GM18870 (cell line): Measurements from ENCODE around the gene SHISA7.

ENCODE experiments used
- ATAC-seq: cut with Tn5 transposase; IDR thresholded peaks from one replicate; pipeline ENCODE4 v1.9.1; 2021; ENCODE audit warnings: moderate library complexity; ENCODE audit not compliant: unreplicated experiment

The SHISA7 gene

GRCh38 chr19:55391191-55391670 lies 51.9 kb downstream of the SHISA7 start:
- ATAC-seq, result no peak

GRCh38 chr19:55390461-55390880 lies 52.6 kb downstream of the SHISA7 start:
- no peak for ATAC-seq

- ATAC-seq, result no peak
Measured at GRCh38 chr19:55389386-55390317, 53.4 kb downstream of the SHISA7 start.

GRCh38 chr19:55387736-55388497 lies 55.2 kb downstream of the SHISA7 start:
- ATAC-seq, result no peak

GRCh38 chr19:55386493-55386971 lies 56.6 kb downstream of the SHISA7 start:
- no peak for ATAC-seq

DNA sequence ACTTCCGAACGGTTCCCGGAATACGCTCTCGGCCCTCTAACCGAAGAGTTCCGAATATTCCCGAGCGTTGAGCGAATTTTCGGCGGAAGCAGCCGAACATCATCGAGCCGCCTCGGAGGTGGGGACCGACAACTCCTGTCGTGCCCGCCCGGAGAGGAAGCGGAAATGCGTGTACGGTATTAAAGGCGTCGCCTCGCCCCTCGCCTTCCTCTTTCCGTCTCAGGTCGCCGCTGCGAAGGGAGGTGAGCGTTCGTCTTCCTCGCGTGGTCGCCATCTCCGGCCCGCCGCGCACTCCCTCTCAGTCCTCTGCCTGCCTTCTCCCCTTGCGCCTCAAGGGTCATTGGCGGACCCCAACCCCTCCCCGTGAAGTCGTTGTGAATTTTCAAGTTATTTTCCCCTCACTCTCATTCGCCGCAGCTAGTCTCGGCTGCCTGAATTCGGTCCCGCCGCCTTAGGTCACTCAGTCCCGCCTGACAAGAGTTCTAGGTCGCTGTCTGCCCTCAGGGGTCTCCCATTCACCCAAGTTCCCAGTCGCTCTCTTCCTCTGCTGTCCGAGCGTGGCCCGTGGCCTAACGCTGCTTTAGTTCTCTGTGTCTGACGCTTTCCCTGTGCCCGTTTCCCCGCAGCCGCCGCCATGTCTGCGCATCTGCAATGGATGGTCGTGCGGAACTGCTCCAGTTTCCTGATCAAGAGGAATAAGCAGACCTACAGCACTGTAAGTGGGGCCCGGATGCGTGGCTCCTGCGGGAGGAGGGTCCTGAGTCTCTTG lies 57.2 kb downstream of the SHISA7 start, which contains the start of gene RPL28:
Gene RPL28 (plus strand): TSS at position 209 of the 769 bp plus-strand sequence. CDS start 426 bp downstream, at position 635.
- peak; percentile 61 for ATAC-seq

GRCh38 chr19:55384920-55385723 lies 58.0 kb downstream of the SHISA7 start:
- peak; percentile 64 for ATAC-seq

- no peak for ATAC-seq
Measured at GRCh38 chr19:55384131-55384919, 58.8 kb downstream of the SHISA7 start, which contains the start of gene TMEM238. TMEM238 (minus strand) TSS chr19:55384292; CDS start chr19:55384259, 33 bp downstream.

- ATAC-seq, result no peak
Measured at GRCh38 chr19:55383279-55384130, 59.6 kb downstream of the SHISA7 start.

DNA sequence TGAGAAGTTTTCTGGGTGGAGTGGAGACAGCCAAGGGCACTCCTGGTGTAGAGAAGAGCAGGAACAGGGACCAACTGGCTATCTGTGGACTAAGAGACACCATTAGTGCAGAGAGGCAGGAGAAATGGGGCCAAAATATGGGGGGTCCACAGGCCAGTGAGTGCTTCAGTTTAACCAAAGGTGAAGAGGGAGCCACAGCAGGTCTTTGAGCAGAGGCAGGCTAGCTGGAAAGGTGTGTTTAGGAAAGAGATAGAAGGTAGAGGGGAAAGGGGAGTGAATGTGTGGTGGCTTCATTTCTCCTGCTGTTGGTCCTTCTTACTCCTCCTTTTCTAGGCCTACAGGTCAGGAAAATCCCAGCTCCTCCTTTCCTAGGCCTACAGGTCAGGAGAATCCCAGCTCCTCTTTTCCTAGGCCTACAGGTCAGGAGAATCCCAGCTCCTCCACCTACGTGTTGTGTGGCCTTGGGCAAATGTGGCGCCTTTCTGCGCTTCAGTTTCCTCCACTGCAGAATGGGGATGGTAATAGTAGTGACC lies 60.5 kb downstream of the SHISA7 start:
- no peak for ATAC-seq

DNA sequence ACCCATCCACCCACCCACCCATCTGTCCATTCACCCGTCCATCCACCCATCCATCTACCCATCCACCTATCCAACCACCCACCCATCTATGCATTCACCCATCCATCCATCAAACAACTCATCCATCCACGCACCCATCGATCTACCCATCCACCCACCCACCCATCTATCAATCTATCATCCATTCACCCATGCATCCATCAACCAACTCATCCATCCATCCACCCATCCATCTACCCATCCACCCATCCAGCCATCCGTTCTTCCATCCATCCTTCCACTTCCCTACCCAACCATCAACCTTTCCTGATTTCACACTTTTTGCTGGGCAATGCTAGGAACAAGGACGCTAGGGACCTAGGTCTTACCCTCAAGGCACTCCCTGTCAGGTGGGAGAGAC lies 61.1 kb downstream of the SHISA7 start:
- ATAC-seq, result no peak

- no peak for ATAC-seq
Measured at GRCh38 chr19:55379174-55379573, 63.9 kb downstream of the SHISA7 start.
